Neural cell (in vitro differentiated cells): Measurements from ENCODE around the gene PRM1. TPM values are rescaled to one million over a fixed set of nuclear protein-coding genes. Genes with fewer than 3 reads are reported as not detected.

Experiments
- H2AFZ ChIP-seq: fragments of 200-600, 300-800 bp; sonication (generic), shearing (Covaris generic); 2 replicates; pipeline ENCODE4 v1.6.0; 2014; ENCODE audit warnings: low read depth, mild to moderate bottlenecking, antibody characterized with exemption, low read length, moderate library complexity
- H3F3A ChIP-seq: fragments of 200-600 bp; shearing (Covaris generic); 2 replicates; pipeline ENCODE4 v1.6.1; 2016; ENCODE audit warnings: mild to moderate bottlenecking, moderate library complexity, mixed read lengths, antibody characterized with exemption, low read length; ENCODE audit not compliant: insufficient read depth, poor library complexity, severe bottlenecking
- H3K27ac ChIP-seq: fragments of 200-600, 300-800 bp; sonication (generic), shearing (Covaris generic); 2 replicates; pipeline ENCODE4 v1.5.1; 2014; ENCODE audit warnings: mild to moderate bottlenecking, low read length, moderate library complexity
- H3K27me3 ChIP-seq: fragments of 300-800, 200-600 bp; sonication (generic), shearing (Covaris generic); 2 replicates; pipeline ENCODE4 v1.6.0; 2014; ENCODE audit warnings: mild to moderate bottlenecking, low read depth, low read length, moderate library complexity; ENCODE audit not compliant: insufficient read depth
- H3K36me3 ChIP-seq: fragments of 300-800, 200-600 bp; sonication (generic), shearing (Covaris generic); 2 replicates; pipeline ENCODE4 v1.5.1; 2014; ENCODE audit warnings: mild to moderate bottlenecking, antibody characterized with exemption, low read length, moderate library complexity; ENCODE audit not compliant: insufficient read depth
- H3K4me2 ChIP-seq: fragments of 300-800, 200-600 bp; sonication (generic), shearing (Covaris generic); 2 replicates; pipeline ENCODE4 v1.6.0; 2014; ENCODE audit warnings: mild to moderate bottlenecking, low read length
- H3K4me3 ChIP-seq: fragments of 300-800, 200-600 bp; sonication (generic), shearing (Covaris generic); 2 replicates; pipeline ENCODE4 v1.5.1; 2014; ENCODE audit warnings: mild to moderate bottlenecking, low read length, moderate library complexity
- H3K79me2 ChIP-seq: fragments of 200-600 bp; shearing (Covaris generic); replicated peaks from 2 replicates; pipeline ENCODE4 v1.6.0; 2014; ENCODE audit warnings: mild to moderate bottlenecking, low read length, moderate library complexity; ENCODE audit not compliant: insufficient read depth
- H3K9ac ChIP-seq: fragments of 300-800, 200-600 bp; sonication (generic), shearing (Covaris generic); 2 replicates; pipeline ENCODE4 v1.6.1; 2016; ENCODE audit warnings: mild to moderate bottlenecking, low read length, mixed read lengths
- H3K9me2 ChIP-seq: fragments of 200-600 bp; shearing (Covaris generic); 2 replicates; pipeline ENCODE4 v1.6.1; 2016; ENCODE audit warnings: mild to moderate bottlenecking, low read length, mixed read lengths; ENCODE audit not compliant: insufficient read depth
- H3K9me3 ChIP-seq: fragments of 200-600, 300-800 bp; sonication (generic), shearing (Covaris generic); 2 replicates; pipeline ENCODE4 v1.6.1; 2016; ENCODE audit warnings: mild to moderate bottlenecking, mixed run types, low read length, moderate library complexity, mixed read lengths
- H4K20me1 ChIP-seq: fragments of 200-600 bp; shearing (Covaris generic); 2 replicates; pipeline ENCODE4 v1.6.1; 2016; ENCODE audit warnings: mild to moderate bottlenecking, mixed run types; ENCODE audit not compliant: insufficient read depth
- EP300 ChIP-seq: fragments of 450-650 bp; conservative IDR thresholded peaks from 2 replicates; pipeline ENCODE4 v1.6.1; 2014; ENCODE audit warnings: antibody characterized with exemption, mild to moderate bottlenecking, moderate library complexity; ENCODE audit not compliant: poor library complexity, severe bottlenecking
- EZH2 ChIP-seq: fragments of 200-600, 300-800 bp; shearing (Covaris generic), sonication (generic); IDR thresholded peaks from 2 replicates; pipeline ENCODE4 v1.6.1; 2014; ENCODE audit warnings: antibody characterized with exemption, low read length, borderline replicate concordance, mild to moderate bottlenecking; ENCODE audit not compliant: insufficient read depth, poor library complexity, severe bottlenecking
- MXI1 ChIP-seq: fragments of 450-650 bp; conservative IDR thresholded peaks from 2 replicates; pipeline ENCODE4 v1.6.1; 2014; ENCODE audit warnings: antibody characterized with exemption, mild to moderate bottlenecking; ENCODE audit not compliant: poor library complexity, severe bottlenecking
- POLR2AphosphoS5 ChIP-seq: IDR thresholded peaks from 2 replicates; pipeline ENCODE4 v1.6.1; 2012
- RAD21 ChIP-seq: fragments of 450-650 bp; conservative IDR thresholded peaks from 2 replicates; pipeline ENCODE4 v1.6.1; 2014; ENCODE audit warnings: antibody characterized with exemption, mild to moderate bottlenecking, moderate library complexity
- REST ChIP-seq: IDR thresholded peaks from 2 replicates; pipeline ENCODE4 v1.6.1; 2012; ENCODE audit warnings: borderline replicate concordance
- SMC3 ChIP-seq: fragments of 450-650 bp; conservative IDR thresholded peaks from 2 replicates; pipeline ENCODE4 v1.6.1; 2014; ENCODE audit warnings: antibody characterized with exemption, mild to moderate bottlenecking, moderate library complexity; ENCODE audit not compliant: poor library complexity
- TAF1 ChIP-seq: IDR thresholded peaks from 2 replicates; pipeline ENCODE4 v1.6.1; 2012; ENCODE audit warnings: low read depth
- polyA plus RNA-seq: library from polyadenylated mRNA; depleted of rRNA; stranded (reverse); fragments of >200 nt; gene quantifications from 2 replicates; pipeline ENCODE4 v1.2.3, GENCODE V29; 2014
- TF ChIP-seq, protein P1 (sequence below): fragments of 450-650 bp; IDR thresholded peaks from 2 replicates; pipeline ENCODE4 v1.5.1; 2014; ENCODE audit warnings: antibody characterized with exemption, mild to moderate bottlenecking, moderate library complexity; ENCODE audit not compliant: poor library complexity, severe bottlenecking

PRM1 gene
- polyA plus RNA-seq, 1 donor from 2014 or later, result not detected

- no peak overlapping the region for H3K4me3 ChIP-seq
- H3K27me3 ChIP-seq, result no peaks in the 10 kb centered on the region
- no peak overlapping the region for H3K4me2 ChIP-seq
- H3K9me3 ChIP-seq, result no peaks in the 10 kb centered on the region
- H3K27ac ChIP-seq, result no peak overlapping the region
- no peak overlapping the region for H3K9ac ChIP-seq
- no peaks in the 10 kb centered on the region for H3F3A ChIP-seq
- no peaks in the 10 kb centered on the region for H3K9me2 ChIP-seq
- H4K20me1 ChIP-seq, result no peaks in the 10 kb centered on the region
- H2AFZ ChIP-seq, result no peak overlapping the region
- H3K36me3 ChIP-seq, result no peaks in the 10 kb centered on the region
- TF ChIP-seq EZH2 (no peak), REST (no peak), RAD21 (no peak), EP300 (no peak), TAF1 (no peak), POLR2AphosphoS5 (no peak), SMC3 (no peak), MXI1 (no peak)
- TF ChIP-seq, protein P1, sequence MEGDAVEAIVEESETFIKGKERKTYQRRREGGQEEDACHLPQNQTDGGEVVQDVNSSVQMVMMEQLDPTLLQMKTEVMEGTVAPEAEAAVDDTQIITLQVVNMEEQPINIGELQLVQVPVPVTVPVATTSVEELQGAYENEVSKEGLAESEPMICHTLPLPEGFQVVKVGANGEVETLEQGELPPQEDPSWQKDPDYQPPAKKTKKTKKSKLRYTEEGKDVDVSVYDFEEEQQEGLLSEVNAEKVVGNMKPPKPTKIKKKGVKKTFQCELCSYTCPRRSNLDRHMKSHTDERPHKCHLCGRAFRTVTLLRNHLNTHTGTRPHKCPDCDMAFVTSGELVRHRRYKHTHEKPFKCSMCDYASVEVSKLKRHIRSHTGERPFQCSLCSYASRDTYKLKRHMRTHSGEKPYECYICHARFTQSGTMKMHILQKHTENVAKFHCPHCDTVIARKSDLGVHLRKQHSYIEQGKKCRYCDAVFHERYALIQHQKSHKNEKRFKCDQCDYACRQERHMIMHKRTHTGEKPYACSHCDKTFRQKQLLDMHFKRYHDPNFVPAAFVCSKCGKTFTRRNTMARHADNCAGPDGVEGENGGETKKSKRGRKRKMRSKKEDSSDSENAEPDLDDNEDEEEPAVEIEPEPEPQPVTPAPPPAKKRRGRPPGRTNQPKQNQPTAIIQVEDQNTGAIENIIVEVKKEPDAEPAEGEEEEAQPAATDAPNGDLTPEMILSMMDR, result no peak
- no peaks in the 10 kb centered on the region for H3K79me2 ChIP-seq
Measured at GRCh38 chr16:11276896-11277593, 4.1 kb downstream of the PRM1 start.

DNA sequence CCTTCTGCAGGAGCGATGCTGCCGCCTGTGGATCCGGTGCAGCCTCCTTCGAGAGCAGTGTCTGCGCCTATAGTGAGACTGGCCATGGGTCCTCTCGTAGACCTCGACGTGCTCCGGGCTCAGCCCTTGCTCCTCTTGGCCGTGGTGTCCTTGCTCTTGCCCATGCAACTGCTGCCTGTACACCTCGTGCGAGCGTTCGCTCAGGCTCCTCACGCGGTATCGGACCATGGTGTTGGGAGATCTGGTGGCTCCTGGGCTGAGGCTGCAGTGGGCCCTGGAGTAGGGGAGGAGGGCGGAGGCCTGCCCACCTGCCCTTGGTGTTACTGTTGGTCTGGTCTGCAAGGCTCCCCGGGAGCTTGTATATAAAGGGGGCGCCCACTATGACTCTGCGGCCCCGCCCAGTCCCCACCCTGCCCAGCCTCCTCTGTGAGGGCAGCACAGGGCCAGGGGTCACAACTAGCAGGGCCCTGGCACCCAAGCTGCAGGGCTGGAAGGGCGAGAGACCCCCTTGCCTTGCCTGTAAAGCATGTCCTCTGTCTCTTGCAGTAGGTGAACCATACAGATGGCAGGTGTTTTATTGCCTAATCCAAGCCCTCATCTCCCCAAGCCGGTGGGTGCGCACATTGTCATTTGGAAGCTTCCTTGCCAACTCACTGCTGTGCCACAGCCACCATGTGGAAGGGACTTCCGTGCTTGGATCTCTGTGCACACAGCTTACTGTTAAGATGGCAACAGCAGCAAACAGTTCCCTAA, 4.8 kb downstream of the PRM1 start, which contains the start of gene PRM2:
PRM2 (minus strand) TSS at position 338 of the 753 bp plus-strand sequence; CDS start at position 228, 110 bp downstream.
- Histone ChIP-seq H2AFZ (no peak within 1 kb of the TSS), H3K9me3 (no peaks in the 10 kb centered on the region)
- TF ChIP-seq SMC3, result no peak
- TF ChIP-seq, protein P1, result no peak
- TF ChIP-seq EP300, result no peak
- no peak for TF ChIP-seq REST
- TF ChIP-seq RAD21, result no peak
- no peak for TF ChIP-seq MXI1
- no peak for TF ChIP-seq POLR2AphosphoS5
- TF ChIP-seq EZH2, result no peak

More for the DNA sequence above, 4.8 kb downstream of the PRM1 start, which contains the start of gene PRM2:
- Histone ChIP-seq H3K4me3 (no peak within 1 kb of the TSS), H3K27me3 (no peaks in the 10 kb centered on the region), H3K36me3 (no peaks in the 10 kb centered on the region), H3F3A (no peaks in the 10 kb centered on the region), H4K20me1 (no peaks in the 10 kb centered on the region), H3K27ac (no peak within 1 kb of the TSS), H3K9me2 (no peaks in the 10 kb centered on the region), H3K4me2 (no peak within 1 kb of the TSS), H3K79me2 (no peaks in the 10 kb centered on the region), H3K9ac (no peak within 1 kb of the TSS)
